Smooth muscle cell (in vitro differentiated cells): ENCODE data around the gene CPSF4. TPM values are rescaled to one million over a fixed set of nuclear protein-coding genes. Genes with fewer than 3 reads are reported as not detected.

Experiments
- DNase-seq: peaks from one replicate; lab custom pipeline; 2025; ENCODE audit not compliant: unreplicated experiment; lab: John Stamatoyannopoulos, UW
- H2AFZ ChIP-seq: fragments of 200-600 bp; sonication (generic); 2 replicates; pipeline ENCODE4 v1.6.0; 2016; ENCODE audit warnings: antibody characterized with exemption, low read depth, mild to moderate bottlenecking
- H3F3A ChIP-seq: fragments of 200-600 bp; sonication (generic); 2 replicates; pipeline ENCODE4 v1.6.0; 2017; ENCODE audit warnings: antibody characterized with exemption, low read depth
- H3K27ac ChIP-seq: fragments of 200-600 bp; sonication (generic); 2 replicates; pipeline ENCODE4 v1.5.1; 2016; ENCODE audit warnings: low read depth, mild to moderate bottlenecking
- H3K27me3 ChIP-seq: fragments of 200-600 bp; sonication (generic); 2 replicates; pipeline ENCODE4 v1.6.1; 2016; ENCODE audit warnings: low read depth, mild to moderate bottlenecking
- H3K36me3 ChIP-seq: fragments of 200-600 bp; sonication (generic); 2 replicates; pipeline ENCODE4 v1.5.1; 2016; ENCODE audit warnings: low read depth
- H3K4me1 ChIP-seq: fragments of 200-600 bp; sonication (generic); 2 replicates; pipeline ENCODE4 v1.5.1; 2016; ENCODE audit warnings: low read depth
- H3K4me2 ChIP-seq: fragments of 200-600 bp; sonication (generic); 2 replicates; pipeline ENCODE4 v1.6.0; 2016; ENCODE audit warnings: mild to moderate bottlenecking
- H3K4me3 ChIP-seq: fragments of 200-600 bp; sonication (generic); 2 replicates; pipeline ENCODE4 v1.5.1; 2016; ENCODE audit warnings: mild to moderate bottlenecking
- H3K79me2 ChIP-seq: fragments of 200-600 bp; sonication (generic); 2 replicates; pipeline ENCODE4 v1.6.0; 2016; ENCODE audit warnings: low read depth, mild to moderate bottlenecking
- H3K9ac ChIP-seq: fragments of 200-600 bp; sonication (generic); 2 replicates; pipeline ENCODE4 v1.6.0; 2016; ENCODE audit warnings: low read depth
- H3K9me3 ChIP-seq: fragments of 200-600 bp; sonication (generic); replicated peaks from 2 replicates; pipeline ENCODE4 v1.5.1; 2016; ENCODE audit warnings: low read depth
- H4K20me1 ChIP-seq: fragments of 200-600 bp; sonication (generic); 2 replicates; pipeline ENCODE4 v1.6.0; 2016; ENCODE audit warnings: low read depth
- CTCF ChIP-seq: fragments of 200-600 bp; sonication (generic); IDR thresholded peaks from 2 replicates; pipeline ENCODE4 v1.5.1; 2017; ENCODE audit warnings: borderline replicate concordance, mild to moderate bottlenecking, antibody characterized with exemption; ENCODE audit not compliant: insufficient read depth, poor library complexity, severe bottlenecking
- WGBS: methylation state at CpG from one replicate; pipeline ENCODE4 v1.1.7; 2016; ENCODE audit warnings: low lambda C conversion rate; 5-methylcytosine and 5-hydroxymethylcytosine counted together
- polyA plus RNA-seq: library from polyadenylated mRNA; unstranded; fragments of >200 nt; fragmentation: Nextera tagmentation; extraction: Ambion mirVana; gene quantifications from 2 replicates; pipeline ENCODE4 v1.2.1, GENCODE V29; 2016
- total RNA-seq: library from RNA; depleted of rRNA; stranded (reverse); fragments of >200 nt; gene quantifications from 2 replicates; pipeline ENCODE4 v1.2.3, GENCODE V29; 2014

Gene CPSF4
- total and polyA plus RNA-seq, 2 experiments from 2014 or later: 27.1 to 30.3 TPM

GRCh38 chr7:99449326-99449725 is 10.6 kb downstream of the CPSF4 start:
- H3K9ac ChIP-seq: no peak overlapping the region
- no peaks in the 10 kb centered on the region for H3K4me1 ChIP-seq
- H4K20me1 ChIP-seq: peaks cover 19% of the 10 kb centered on the region
- H3K27me3 ChIP-seq: no peaks in the 10 kb centered on the region
- no peak overlapping the region for H2AFZ ChIP-seq
- H3K4me3 ChIP-seq: no peak overlapping the region
- DNase-seq: no peak
- no peak for TF ChIP-seq CTCF
- no peaks in the 10 kb centered on the region for H3K9me3 ChIP-seq
- no peaks in the 10 kb centered on the region for H3F3A ChIP-seq
- H3K4me2 ChIP-seq: no peak overlapping the region
- H3K27ac ChIP-seq: no peak overlapping the region
- 97% methylated on average over 5 of the region's 5 CpGs for WGBS
- no peaks in the 10 kb centered on the region for H3K79me2 ChIP-seq
- H3K36me3 ChIP-seq: peaks cover 5% of the 10 kb centered on the region

GRCh38 chr7:99451936-99452335 is 13.2 kb downstream of the CPSF4 start:
- H2AFZ ChIP-seq: no peak overlapping the region
- H3K9ac ChIP-seq: no peak overlapping the region
- H3K27me3 ChIP-seq: no peaks in the 10 kb centered on the region
- peaks cover 26% of the 10 kb centered on the region for H4K20me1 ChIP-seq
- peaks cover 1% of the 10 kb centered on the region for H3F3A ChIP-seq
- no peaks in the 10 kb centered on the region for H3K79me2 ChIP-seq
- no peaks in the 10 kb centered on the region for H3K9me3 ChIP-seq
- no peak overlapping the region for H3K27ac ChIP-seq
- peaks cover 5% of the 10 kb centered on the region for H3K36me3 ChIP-seq
- H3K4me3 ChIP-seq: no peak overlapping the region
- no peak for DNase-seq
- WGBS: 95% methylated on average over 8 of the region's 8 CpGs
- TF ChIP-seq CTCF: no peak
- no peaks in the 10 kb centered on the region for H3K4me1 ChIP-seq
- no peak overlapping the region for H3K4me2 ChIP-seq

GRCh38 chr7:99452541-99452940 is 13.8 kb downstream of the CPSF4 start:
- H3K27ac ChIP-seq: no peak overlapping the region
- H3K36me3 ChIP-seq: peaks cover 5% of the 10 kb centered on the region
- 98% methylated on average over 13 of the region's 13 CpGs for WGBS
- DNase-seq: no peak
- H3K79me2 ChIP-seq: no peaks in the 10 kb centered on the region
- no peak overlapping the region for H3K4me2 ChIP-seq
- H4K20me1 ChIP-seq: peaks cover 31% of the 10 kb centered on the region
- H2AFZ ChIP-seq: no peak overlapping the region
- H3F3A ChIP-seq: peaks cover 6% of the 10 kb centered on the region
- H3K9me3 ChIP-seq: no peaks in the 10 kb centered on the region
- H3K4me1 ChIP-seq: no peaks in the 10 kb centered on the region
- no peak overlapping the region for H3K4me3 ChIP-seq
- no peaks in the 10 kb centered on the region for H3K27me3 ChIP-seq
- no peak overlapping the region for H3K9ac ChIP-seq
- no peak for TF ChIP-seq CTCF

- no peak overlapping the region for H3K4me2 ChIP-seq
- H3K9ac ChIP-seq: no peak overlapping the region
- no peak overlapping the region for H3K27ac ChIP-seq
- peaks cover 36% of the 10 kb centered on the region for H4K20me1 ChIP-seq
- H2AFZ ChIP-seq: no peak overlapping the region
- H3K4me1 ChIP-seq: no peaks in the 10 kb centered on the region
- no peaks in the 10 kb centered on the region for H3K79me2 ChIP-seq
- DNase-seq: no peak
- no peak overlapping the region for H3K4me3 ChIP-seq
- no peak for TF ChIP-seq CTCF
- H3K27me3 ChIP-seq: no peaks in the 10 kb centered on the region
- H3K36me3 ChIP-seq: no peaks in the 10 kb centered on the region
- WGBS: 99% methylated on average over 11 of the region's 11 CpGs
- H3K9me3 ChIP-seq: no peaks in the 10 kb centered on the region
- peaks cover 6% of the 10 kb centered on the region for H3F3A ChIP-seq
These were observed 14.4 kb downstream of the CPSF4 start for GRCh38 chr7:99453105-99453504.
